IPS DF 6.9 (cell line): ENCODE data around the gene PRLH.
A peak's percentile ranks its signal among the peaks of the same experiment; 100 is the strongest.

Experiments used
- DNase-seq: peaks from one replicate; pipeline ENCODE4 v3.0.0-alpha.2; 2013; ENCODE audit warnings: low read depth, low spot score
- H3K27ac ChIP-seq: one replicate; pipeline ENCODE4 v1.5.1; 2013; ENCODE audit warnings: low read length, control low read depth
- H3K27me3 ChIP-seq: 2 replicates; pipeline ENCODE4 v1.6.1; 2013; ENCODE audit warnings: mild to moderate bottlenecking, low read length; ENCODE audit not compliant: control insufficient read depth, insufficient read depth
- H3K36me3 ChIP-seq: 2 replicates; pipeline ENCODE4 v1.6.1; 2013; ENCODE audit warnings: low read length; ENCODE audit not compliant: control insufficient read depth, insufficient read depth
- H3K4me1 ChIP-seq: 2 replicates; pipeline ENCODE4 v1.6.1; 2013; ENCODE audit warnings: low read length; ENCODE audit not compliant: control insufficient read depth, insufficient read depth
- H3K4me3 ChIP-seq: 2 replicates; pipeline ENCODE4 v1.5.1; 2013; ENCODE audit warnings: mild to moderate bottlenecking, low read length
- H3K9me3 ChIP-seq: 2 replicates; pipeline ENCODE4 v1.6.1; 2013; ENCODE audit warnings: low read length, inconsistent platforms; ENCODE audit not compliant: control insufficient read depth, insufficient read depth
- WGBS: extraction: QIAGEN DNeasy Blood & Tissue Kit; methylation state at CpG from one replicate; pipeline ENCODE4 v1.1.7; 2013; ENCODE audit warnings: mixed read lengths, missing lambda C conversion rate; ENCODE audit not compliant: insufficient read length, insufficient coverage; 5-methylcytosine and 5-hydroxymethylcytosine counted together

PRLH gene

GRCh38 chr2:237565974-237566373 is 400 bp upstream of the PRLH start:
- H3K4me3 ChIP-seq, result no peak overlapping the region
- H3K4me1 ChIP-seq, result no peaks in the 10 kb centered on the region
- H3K36me3 ChIP-seq, result no peaks in the 10 kb centered on the region
- H3K9me3 ChIP-seq, result no peaks in the 10 kb centered on the region
- no peaks in the 10 kb centered on the region for H3K27me3 ChIP-seq
- 100% methylated on average over 1 of the region's 1 CpG for WGBS
- no peak overlapping the region for H3K27ac ChIP-seq
- DNase-seq, result no peak

GRCh38 chr2:237567276-237568029 is 1.1 kb downstream of the PRLH start:
- H3K4me1 ChIP-seq, result peaks cover 2% of the 10 kb centered on the region; the same call in 1 of the 2 replicates
- H3K36me3 ChIP-seq, result no peaks in the 10 kb centered on the region
- H3K9me3 ChIP-seq, result no peaks in the 10 kb centered on the region
- no peak overlapping the region for H3K4me3 ChIP-seq
- H3K27ac ChIP-seq, result no peak overlapping the region
- DNase-seq, result no peak
- no CpG with 5 or more reads among the region's 16 CpGs for WGBS
- no peaks in the 10 kb centered on the region for H3K27me3 ChIP-seq

- Histone ChIP-seq H3K27me3 (no peaks in the 10 kb centered on the region), H3K9me3 (no peaks in the 10 kb centered on the region), H3K36me3 (no peaks in the 10 kb centered on the region), H3K4me3 (no peak overlapping the region), H3K27ac (no peak overlapping the region), H3K4me1 (peaks cover 5% of the 10 kb centered on the region; the same call in 1 of the 2 replicates)
- WGBS, result no CpG with 5 or more reads among the region's 9 CpGs
- DNase-seq, result no peak
Measured at GRCh38 chr2:237568121-237568660, 1.8 kb downstream of the PRLH start.

GRCh38 chr2:237569041-237569440 is 2.7 kb downstream of the PRLH start:
- Histone ChIP-seq H3K36me3 (no peaks in the 10 kb centered on the region), H3K27me3 (no peaks in the 10 kb centered on the region), H3K9me3 (no peaks in the 10 kb centered on the region), H3K4me3 (no peak overlapping the region), H3K27ac (no peak overlapping the region), H3K4me1 (peaks cover 5% of the 10 kb centered on the region; the same call in 1 of the 2 replicates)
- DNase-seq, result no peak
- WGBS, result no CpG with 5 or more reads among the region's 5 CpGs

- Histone ChIP-seq H3K27me3 (no peaks in the 10 kb centered on the region), H3K4me3 (no peak overlapping the region), H3K27ac (no peak overlapping the region), H3K9me3 (no peaks in the 10 kb centered on the region), H3K36me3 (no peaks in the 10 kb centered on the region), H3K4me1 (peaks cover 5% of the 10 kb centered on the region; the same call in 1 of the 2 replicates)
- DNase-seq, result no peak
- no CpG with 5 or more reads among the region's 3 CpGs for WGBS
Measured at GRCh38 chr2:237569896-237570295, 3.5 kb downstream of the PRLH start.

- no peak for DNase-seq
- H3K4me3 ChIP-seq, result no peak overlapping the region
- no peaks in the 10 kb centered on the region for H3K9me3 ChIP-seq
- H3K36me3 ChIP-seq, result no peaks in the 10 kb centered on the region; the same call in 1 of the 2 replicates
- H3K27ac ChIP-seq, result no peak overlapping the region
- H3K4me1 ChIP-seq, result peaks cover 5% of the 10 kb centered on the region; the same call in 1 of the 2 replicates
- WGBS, result no CpG with 5 or more reads among the region's 9 CpGs
- H3K27me3 ChIP-seq, result no peaks in the 10 kb centered on the region
Measured at GRCh38 chr2:237570776-237571335, 4.5 kb downstream of the PRLH start.

- Histone ChIP-seq H3K36me3 (no peaks in the 10 kb centered on the region; the same call in none of the 2 replicates), H3K27me3 (no peaks in the 10 kb centered on the region), H3K9me3 (no peaks in the 10 kb centered on the region), H3K27ac (no peak overlapping the region), H3K4me1 (peaks cover 5% of the 10 kb centered on the region; the same call in 1 of the 2 replicates), H3K4me3 (no peak overlapping the region)
- no peak for DNase-seq
- WGBS, result no CpG with 5 or more reads among the region's 7 CpGs
Measured at GRCh38 chr2:237571551-237571950, 5.2 kb downstream of the PRLH start.

GRCh38 chr2:237572021-237572741 is 5.8 kb downstream of the PRLH start:
- no peak overlapping the region for H3K4me3 ChIP-seq
- WGBS, result no CpG with 5 or more reads among the region's 24 CpGs
- H3K36me3 ChIP-seq, result peaks cover 4% of the 10 kb centered on the region
- no peaks in the 10 kb centered on the region for H3K9me3 ChIP-seq
- H3K27me3 ChIP-seq, result no peaks in the 10 kb centered on the region
- H3K27ac ChIP-seq, result no peak overlapping the region
- H3K4me1 ChIP-seq, result peaks cover 5% of the 10 kb centered on the region; the same call in 1 of the 2 replicates
- DNase-seq, result peak; percentile 77

GRCh38 chr2:237572742-237573101 is 6.3 kb downstream of the PRLH start:
- Histone ChIP-seq H3K27me3 (no peaks in the 10 kb centered on the region), H3K4me1 (peaks cover 5% of the 10 kb centered on the region; the same call in 1 of the 2 replicates), H3K27ac (no peak overlapping the region), H3K9me3 (no peaks in the 10 kb centered on the region), H3K36me3 (peaks cover 8% of the 10 kb centered on the region), H3K4me3 (no peak overlapping the region)
- WGBS, result no CpG with 5 or more reads among the region's 4 CpGs
- DNase-seq, result no peak

- Histone ChIP-seq H3K4me1 (peaks cover 5% of the 10 kb centered on the region; the same call in 1 of the 2 replicates), H3K36me3 (peaks cover 12% of the 10 kb centered on the region), H3K27ac (no peak overlapping the region), H3K27me3 (no peaks in the 10 kb centered on the region), H3K4me3 (no peak overlapping the region), H3K9me3 (no peaks in the 10 kb centered on the region)
- WGBS, result no CpG with 5 or more reads among the region's 8 CpGs
- DNase-seq, result no peak
Measured at GRCh38 chr2:237573721-237574415, 7.5 kb downstream of the PRLH start.
